ENCODE data around the gene GGACT. TPM values are rescaled to one million over a fixed set of nuclear protein-coding genes. Genes with fewer than 3 reads are reported as not detected.

GGACT gene
- total and polyA plus RNA-seq, 2 of the 8 experiments (the other 6 are each of a cell fraction or from before 2014, with no cell fraction given) = 1.1 to 1.5 TPM

DNA sequence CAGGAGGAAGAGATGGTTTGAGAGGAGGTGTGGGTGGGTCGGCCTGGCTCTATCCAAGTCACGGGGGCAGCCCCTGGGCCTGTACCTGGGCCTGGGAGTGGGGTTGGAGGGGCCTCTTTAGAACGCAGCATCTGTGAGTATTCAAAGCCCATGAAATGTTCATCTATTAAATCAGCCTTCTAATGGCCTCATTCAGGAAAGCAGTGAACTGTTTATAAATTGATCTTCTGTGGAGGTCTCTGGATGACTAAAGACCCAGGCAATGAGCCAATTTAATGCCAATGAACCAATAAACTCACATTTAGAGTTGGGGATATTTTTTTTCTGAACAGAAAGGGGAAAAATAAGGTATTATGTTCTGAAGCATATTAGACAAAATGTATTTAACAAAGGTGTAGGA, 19.9 kb upstream of the GGACT start:
- no peaks in the 10 kb centered on the region for H3K9me3 ChIP-seq (ENCODE audit: insufficient read depth in 2 of 2, low read depth in 1 of 2, low read length in 1 of 2)
- no peaks in the 10 kb centered on the region for H3K23me2 ChIP-seq (ENCODE audit: low read depth, low read length)
- no peak overlapping the region for H2BK20ac ChIP-seq (ENCODE audit: low read length)
- no peak overlapping the region for H3K23ac ChIP-seq (ENCODE audit: insufficient read length)
- H2BK5ac ChIP-seq (ENCODE audit: low read depth, low read length) = no peak overlapping the region
- no peak overlapping the region for H2BK15ac ChIP-seq (ENCODE audit: low read length)
- H3K14ac ChIP-seq (ENCODE audit: insufficient read length) = no peak overlapping the region
- H3K9ac ChIP-seq (replicated peaks in 1 of 4; ENCODE audit: extremely low read depth in 1 of 4, low read depth in 3 of 4, low read length in 3 of 4) = no peak overlapping the region
- H4K8ac ChIP-seq (ENCODE audit: extremely low read depth, insufficient read depth, low read length) = no peak overlapping the region
- FAIRE-seq (no peak), DNase-seq (ENCODE audit: low read depth in 1 of 2, low spot score in 2 of 2) (no peak)
- H3K4me2 ChIP-seq (ENCODE audit: insufficient read depth in 1 of 2, low read depth in 2 of 2, low read length in 2 of 2) = no peak overlapping the region
- no peak overlapping the region for H4K91ac ChIP-seq (replicated peaks; ENCODE audit: insufficient read length, low read length)
- no peak overlapping the region for H3K18ac ChIP-seq (ENCODE audit: extremely low read depth, low read length)
- H3K56ac ChIP-seq (replicated peaks; ENCODE audit: insufficient read length, low read depth, low read length) = no peak overlapping the region
- no peak overlapping the region for H2AK5ac ChIP-seq (ENCODE audit: low read depth, low read length)
- 93% methylated on average over 3 of the region's 3 CpGs; no CpG with 5 or more reads in 1 of the 2 experiments for WGBS, 2 experiments (ENCODE audit: extremely low coverage in 1 of 2, insufficient coverage in 1 of 2, insufficient read length in 1 of 2, insufficient replicate concordance in 2 of 2, low coverage in 1 of 2, low lambda C conversion rate in 2 of 2, missing lambda C conversion rate in 1 of 2)
- H2BK120ac ChIP-seq (replicated peaks; ENCODE audit: low read depth, low read length) = no peak overlapping the region
- TF ChIP-seq SAP30 (IDR thresholded peaks at IDR 0.05; ENCODE audit: insufficient read depth, insufficient replicate concordance, low read length) (no peak), ASH2L (IDR thresholded peaks at IDR 0.05; ENCODE audit: low read length) (no peak), NRF1 (IDR thresholded peaks at IDR 0.05; ENCODE audit: low read depth, low read length) (no peak)
- CTCF ChIA-PET (ENCODE audit: partially characterized antibody) = interaction anchor here (1.0 kb wide), 1 partner anchor 207 kb away, joined by 3 read pairs; no protein-coding TSS in a partner anchor
- POLR2A ChIA-PET (ENCODE audit: partially characterized antibody) = no interaction called here
- H3K79me1 ChIP-seq (ENCODE audit: low read depth, low read length) = no peaks in the 10 kb centered on the region
- no peaks in the 10 kb centered on the region; a peak in 1 of 7 replicates for H3K4me1 ChIP-seq (replicated peaks in 1 of 4; ENCODE audit: control insufficient read depth in 3 of 4, insufficient read depth in 4 of 4, low read length in 3 of 4)
- no peaks in the 10 kb centered on the region for H4K20me1 ChIP-seq (replicated peaks in 1 of 2; ENCODE audit: control insufficient read depth in 1 of 2, insufficient read depth in 2 of 2, low read length in 2 of 2)
- no peaks in the 10 kb centered on the region for H3K27me3 ChIP-seq (replicated peaks in 1 of 4; ENCODE audit: control insufficient read depth in 3 of 4, extremely low read depth in 1 of 4, insufficient read depth in 3 of 4, low read length in 3 of 4)
- no peak overlapping the region for H2BK12ac ChIP-seq (ENCODE audit: low read depth, low read length)
- no peak overlapping the region for H3K4me3 ChIP-seq (ENCODE audit: extremely low read depth in 1 of 4, insufficient read depth in 2 of 4, low read depth in 3 of 4, low read length in 4 of 4)
- H3K79me2 ChIP-seq (ENCODE audit: control insufficient read depth in 1 of 2, insufficient read depth in 2 of 2, low read length in 2 of 2) = no peaks in the 10 kb centered on the region
- H3K4ac ChIP-seq (replicated peaks; ENCODE audit: insufficient read length, low read depth, low read length) = no peak overlapping the region
- H2AFZ ChIP-seq (ENCODE audit: low read length) = no peak overlapping the region
- no peak overlapping the region for H3K27ac ChIP-seq (ENCODE audit: low read depth, low read length)
- peaks cover 0 to 4% (median 0%) of the 10 kb centered on the region in 4 experiments; a peak in 3 of 8 replicates for H3K36me3 ChIP-seq (ENCODE audit: control insufficient read depth in 2 of 4, insufficient read depth in 4 of 4, low read length in 3 of 4)
- no peak overlapping the region for H4K5ac ChIP-seq (ENCODE audit: insufficient read length, low read depth, low read length)

All from H1 (cell line).